Testis (tissue), 2 donors: Measurements from ENCODE around the gene FSCN2.

Source experiments
- CTCF ChIP-seq, 3 experiments: fragments of 450-650 bp in 2 of 3; fragments of 200-600 bp in 1 of 3; sonication (generic) in 1 of 3; IDR thresholded peaks; one replicate each; pipeline ENCODE4 v1.5.1; 2016 to 2019; ENCODE audit warnings: antibody characterized with exemption in 3 of 3, mild to moderate bottlenecking in 2 of 3, moderate library complexity in 1 of 3
- POLR2A ChIP-seq: fragments of 450-650 bp; IDR thresholded peaks from one replicate; pipeline ENCODE4 v1.6.1; 2017; ENCODE audit warnings: antibody characterized with exemption, mild to moderate bottlenecking, moderate library complexity

GRCh38 chr17:81550285-81550684 is 22.1 kb downstream of the FSCN2 start:
- TF ChIP-seq CTCF (IDR thresholded peaks at IDR 0.05), result no peak
- no peak for TF ChIP-seq POLR2A
